Nephron progenitor cell (in vitro differentiated cells): ENCODE results near the gene PAK5.
A peak's percentile ranks its signal among the peaks of the same experiment; 100 is the strongest.

ENCODE experiments used
- DNase-seq: peaks from one replicate; pipeline ENCODE4 v3.0.0; 2021
- H3K27ac Mint-ChIP-seq: 2 replicates; pipeline ENCODE4 v1.8.0; 2021; ENCODE audit warnings: mild to moderate bottlenecking, moderate library complexity, mixed read lengths
- H3K27me3 Mint-ChIP-seq: 2 replicates; pipeline ENCODE4 v1.8.0; 2021; ENCODE audit warnings: mild to moderate bottlenecking, low read depth, mixed read lengths; ENCODE audit not compliant: poor library complexity
- H3K36me3 Mint-ChIP-seq: 2 replicates; pipeline ENCODE4 v1.8.0; 2021; ENCODE audit warnings: low read depth, mixed read lengths
- H3K4me1 Mint-ChIP-seq: 2 replicates; pipeline ENCODE4 v1.8.0; 2021; ENCODE audit warnings: mixed read lengths
- H3K4me3 Mint-ChIP-seq: 2 replicates; pipeline ENCODE4 v1.8.0; 2021; ENCODE audit warnings: mild to moderate bottlenecking, moderate library complexity, mixed read lengths
- H3K9me3 Mint-ChIP-seq: 2 replicates; pipeline ENCODE4 v1.8.0; 2021; ENCODE audit warnings: mild to moderate bottlenecking, moderate library complexity, mixed read lengths
- CTCF ChIP-seq: fragments of 200-600 bp; sonication (generic); IDR thresholded peaks from 2 replicates; pipeline ENCODE4 v1.5.0; 2021; ENCODE audit warnings: antibody characterized with exemption

PAK5 gene

DNA sequence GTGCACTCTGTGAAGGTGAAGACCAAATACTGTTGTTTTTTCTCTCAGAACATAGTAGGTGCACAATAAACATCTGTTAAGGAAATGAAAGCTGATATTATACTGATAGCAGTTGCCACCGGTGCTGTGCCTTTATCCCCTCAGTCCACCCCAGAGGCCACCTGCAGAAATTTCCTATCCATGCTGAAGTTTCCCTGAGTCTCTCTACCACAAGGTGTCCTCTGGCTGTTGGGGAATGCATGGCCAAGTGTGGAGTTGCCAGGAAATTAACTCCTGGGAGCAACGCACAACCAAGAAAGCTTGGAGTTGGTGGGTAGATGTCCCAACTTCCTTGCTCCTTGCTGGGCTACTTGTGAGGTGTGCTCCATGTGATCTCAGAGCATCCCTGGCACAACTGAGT, 210.3 kb downstream of the PAK5 start:
- no peak for TF ChIP-seq CTCF
- Mint-ChIP-seq H3K4me3 (no peak overlapping the region), H3K4me1 (no peaks in the 10 kb centered on the region), H3K27ac (no peak overlapping the region), H3K9me3 (no peaks in the 10 kb centered on the region), H3K27me3 (peaks cover 3% of the 10 kb centered on the region), H3K36me3 (no peaks in the 10 kb centered on the region)
- DNase-seq = no peak

GRCh38 chr20:9628141-9628540, 210.7 kb downstream of the PAK5 start:
- TF ChIP-seq CTCF = no peak
- H3K36me3 Mint-ChIP-seq = no peaks in the 10 kb centered on the region
- no peak overlapping the region for H3K4me3 Mint-ChIP-seq
- no peaks in the 10 kb centered on the region for H3K4me1 Mint-ChIP-seq
- H3K27ac Mint-ChIP-seq = no peak overlapping the region
- no peaks in the 10 kb centered on the region for H3K9me3 Mint-ChIP-seq
- peaks cover 3% of the 10 kb centered on the region for H3K27me3 Mint-ChIP-seq
- no peak for DNase-seq

DNA sequence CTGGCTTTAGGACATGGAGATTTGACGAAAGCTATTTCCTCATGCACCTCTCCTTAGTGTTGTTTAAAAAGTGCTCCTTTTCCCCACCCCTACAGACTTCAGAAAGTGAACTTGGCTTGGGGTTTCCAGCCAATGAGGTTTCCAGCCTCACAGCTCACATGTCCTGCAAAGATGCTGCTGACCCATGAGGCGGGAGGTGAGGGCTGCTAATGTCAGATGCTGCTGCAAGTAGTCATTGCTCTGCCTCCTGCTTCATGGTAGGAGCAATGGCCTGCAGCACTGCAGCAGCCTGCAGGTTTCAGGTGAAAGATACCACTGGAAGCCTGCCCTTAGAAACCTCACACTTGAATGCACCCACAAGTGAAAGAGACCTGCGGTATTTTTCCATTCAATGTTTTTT, 211.7 kb downstream of the PAK5 start:
- no peak overlapping the region for H3K27ac Mint-ChIP-seq
- H3K4me3 Mint-ChIP-seq = no peak overlapping the region
- no peaks in the 10 kb centered on the region for H3K36me3 Mint-ChIP-seq
- H3K4me1 Mint-ChIP-seq = no peaks in the 10 kb centered on the region
- no peaks in the 10 kb centered on the region for H3K9me3 Mint-ChIP-seq
- no peak for TF ChIP-seq CTCF
- peaks cover 3% of the 10 kb centered on the region for H3K27me3 Mint-ChIP-seq
- no peak for DNase-seq

GRCh38 chr20:9626357-9626756, 212.5 kb downstream of the PAK5 start:
- DNase-seq = no peak
- Mint-ChIP-seq H3K27me3 (peaks cover 3% of the 10 kb centered on the region), H3K4me3 (no peak overlapping the region), H3K36me3 (no peaks in the 10 kb centered on the region), H3K9me3 (no peaks in the 10 kb centered on the region), H3K27ac (no peak overlapping the region), H3K4me1 (no peaks in the 10 kb centered on the region)
- TF ChIP-seq CTCF = no peak

- no peaks in the 10 kb centered on the region for H3K36me3 Mint-ChIP-seq
- no peak overlapping the region for H3K27ac Mint-ChIP-seq
- peaks cover 7% of the 10 kb centered on the region for H3K9me3 Mint-ChIP-seq
- DNase-seq = peak; percentile 11
- TF ChIP-seq CTCF = peak; percentile 56
- H3K4me3 Mint-ChIP-seq = no peak overlapping the region
- no peaks in the 10 kb centered on the region for H3K4me1 Mint-ChIP-seq
- peaks cover 5% of the 10 kb centered on the region for H3K27me3 Mint-ChIP-seq
Measured at GRCh38 chr20:9617940-9618339, 220.9 kb downstream of the PAK5 start.

DNA sequence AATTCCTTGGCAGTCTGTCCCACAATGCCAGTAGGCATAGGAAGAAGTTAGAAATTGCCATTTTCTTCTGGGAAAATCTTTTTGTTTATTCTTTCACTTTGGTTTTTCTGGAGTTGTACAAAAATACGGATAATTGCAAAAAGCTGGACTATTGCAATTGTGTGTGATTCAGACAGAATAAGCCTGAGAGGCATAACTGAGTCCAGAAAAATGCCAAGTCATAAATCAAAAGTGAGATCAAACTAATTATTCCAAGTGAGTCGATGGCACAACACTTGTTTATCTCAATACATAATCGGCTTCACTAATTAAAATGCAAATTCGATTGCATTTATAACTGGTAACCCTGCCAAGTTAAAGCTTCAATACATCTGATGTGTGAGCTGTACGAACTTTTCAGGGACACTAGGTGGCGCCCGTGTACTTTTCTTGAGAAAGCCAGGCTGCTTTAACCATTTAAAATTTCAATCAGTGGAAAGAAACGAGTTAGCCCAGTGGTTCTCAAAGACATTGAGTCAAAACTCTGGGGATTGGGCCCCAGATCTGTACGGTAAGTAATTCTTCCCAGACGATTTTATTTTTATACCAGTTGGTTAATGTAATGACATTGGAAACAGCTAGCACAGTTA, 221.9 kb downstream of the PAK5 start:
- Mint-ChIP-seq H3K27ac (no peak overlapping the region), H3K4me3 (no peak overlapping the region), H3K9me3 (peaks cover 16% of the 10 kb centered on the region), H3K4me1 (no peaks in the 10 kb centered on the region), H3K27me3 (peaks cover 5% of the 10 kb centered on the region), H3K36me3 (no peaks in the 10 kb centered on the region)
- peak; percentile 72 for DNase-seq
- peak; percentile 95 for TF ChIP-seq CTCF
